ENCODE data around the gene ITGB1BP1.

Gene ITGB1BP1

GRCh38 chr2:9377461-9378097, 45.7 kb downstream of the ITGB1BP1 start:
- no peak for DNase-seq

- no peak for DNase-seq
Measured at GRCh38 chr2:9375857-9376428, 47.4 kb downstream of the ITGB1BP1 start.

- no peak for DNase-seq
Measured at GRCh38 chr2:9374071-9374730, 49.1 kb downstream of the ITGB1BP1 start.

- no peak for DNase-seq
Measured at GRCh38 chr2:9373476-9373875, 49.9 kb downstream of the ITGB1BP1 start.

GRCh38 chr2:9373047-9373446, 50.3 kb downstream of the ITGB1BP1 start:
- no peak for DNase-seq

- DNase-seq: no peak
Measured at GRCh38 chr2:9370746-9371145, 52.6 kb downstream of the ITGB1BP1 start.

- DNase-seq: peak; percentile 56
Measured at GRCh38 chr2:9366026-9366425, 57.3 kb downstream of the ITGB1BP1 start.

- no peak for DNase-seq
Measured at GRCh38 chr2:9365498-9366019, 57.8 kb downstream of the ITGB1BP1 start.

GRCh38 chr2:9364791-9365497, 58.4 kb downstream of the ITGB1BP1 start:
- no peak for DNase-seq

GRCh38 chr2:9364373-9364772, 59.0 kb downstream of the ITGB1BP1 start:
- DNase-seq: no peak

GRCh38 chr2:9360701-9361100, 62.6 kb downstream of the ITGB1BP1 start:
- no peak for DNase-seq

GRCh38 chr2:9360110-9360509, 63.2 kb downstream of the ITGB1BP1 start:
- no peak for DNase-seq

GRCh38 chr2:9359463-9359862, 63.9 kb downstream of the ITGB1BP1 start:
- DNase-seq: no peak

GRCh38 chr2:9358846-9359245, 64.5 kb downstream of the ITGB1BP1 start:
- no peak for DNase-seq

GRCh38 chr2:9356261-9356660, 67.1 kb downstream of the ITGB1BP1 start:
- DNase-seq: no peak

GRCh38 chr2:9355716-9356115, 67.6 kb downstream of the ITGB1BP1 start:
- DNase-seq: no peak

- no peak for DNase-seq
Measured at GRCh38 chr2:9355270-9355669, 68.1 kb downstream of the ITGB1BP1 start.

- no peak for DNase-seq
Measured at GRCh38 chr2:9354318-9354717, 69.0 kb downstream of the ITGB1BP1 start.

All from NCI-H446 treated with DMSO at 0.1 percent for 48 hours (cell line).